AG09319 (cell line): ENCODE data around the gene WDR37.

Experiments used
- DNase-seq: peaks from one replicate; pipeline ENCODE4 v3.0.0-alpha.2; 2010; ENCODE audit warnings: low read depth; ENCODE audit errors: extremely low read depth
- TF ChIP-seq, protein P1 (sequence below): IDR thresholded peaks from 2 replicates; pipeline ENCODE4 v1.5.1; 2011; ENCODE audit warnings: low read depth, mild to moderate bottlenecking, inconsistent platforms, low read length, moderate library complexity

The WDR37 gene

DNA sequence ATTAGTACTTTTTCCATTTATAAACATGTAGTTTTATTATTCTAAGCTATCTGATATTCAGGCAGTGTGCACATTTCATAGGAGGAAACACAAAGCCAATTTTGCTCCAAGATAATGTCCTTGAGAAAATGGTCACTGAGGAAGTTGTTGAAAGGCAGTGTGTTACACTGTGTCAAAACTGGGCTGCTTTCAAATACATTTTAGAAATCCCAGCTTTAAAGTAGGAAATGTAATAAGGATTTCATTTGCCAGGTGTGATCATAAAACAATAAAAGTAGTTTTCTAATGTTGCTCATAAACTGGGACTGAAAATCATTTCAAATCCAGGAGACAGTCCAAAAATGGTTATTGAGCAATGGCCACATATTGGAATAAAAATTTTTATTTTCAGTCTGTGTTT is 80.1 kb downstream of the WDR37 start:
- TF ChIP-seq, protein P1, sequence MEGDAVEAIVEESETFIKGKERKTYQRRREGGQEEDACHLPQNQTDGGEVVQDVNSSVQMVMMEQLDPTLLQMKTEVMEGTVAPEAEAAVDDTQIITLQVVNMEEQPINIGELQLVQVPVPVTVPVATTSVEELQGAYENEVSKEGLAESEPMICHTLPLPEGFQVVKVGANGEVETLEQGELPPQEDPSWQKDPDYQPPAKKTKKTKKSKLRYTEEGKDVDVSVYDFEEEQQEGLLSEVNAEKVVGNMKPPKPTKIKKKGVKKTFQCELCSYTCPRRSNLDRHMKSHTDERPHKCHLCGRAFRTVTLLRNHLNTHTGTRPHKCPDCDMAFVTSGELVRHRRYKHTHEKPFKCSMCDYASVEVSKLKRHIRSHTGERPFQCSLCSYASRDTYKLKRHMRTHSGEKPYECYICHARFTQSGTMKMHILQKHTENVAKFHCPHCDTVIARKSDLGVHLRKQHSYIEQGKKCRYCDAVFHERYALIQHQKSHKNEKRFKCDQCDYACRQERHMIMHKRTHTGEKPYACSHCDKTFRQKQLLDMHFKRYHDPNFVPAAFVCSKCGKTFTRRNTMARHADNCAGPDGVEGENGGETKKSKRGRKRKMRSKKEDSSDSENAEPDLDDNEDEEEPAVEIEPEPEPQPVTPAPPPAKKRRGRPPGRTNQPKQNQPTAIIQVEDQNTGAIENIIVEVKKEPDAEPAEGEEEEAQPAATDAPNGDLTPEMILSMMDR, result no peak

DNA sequence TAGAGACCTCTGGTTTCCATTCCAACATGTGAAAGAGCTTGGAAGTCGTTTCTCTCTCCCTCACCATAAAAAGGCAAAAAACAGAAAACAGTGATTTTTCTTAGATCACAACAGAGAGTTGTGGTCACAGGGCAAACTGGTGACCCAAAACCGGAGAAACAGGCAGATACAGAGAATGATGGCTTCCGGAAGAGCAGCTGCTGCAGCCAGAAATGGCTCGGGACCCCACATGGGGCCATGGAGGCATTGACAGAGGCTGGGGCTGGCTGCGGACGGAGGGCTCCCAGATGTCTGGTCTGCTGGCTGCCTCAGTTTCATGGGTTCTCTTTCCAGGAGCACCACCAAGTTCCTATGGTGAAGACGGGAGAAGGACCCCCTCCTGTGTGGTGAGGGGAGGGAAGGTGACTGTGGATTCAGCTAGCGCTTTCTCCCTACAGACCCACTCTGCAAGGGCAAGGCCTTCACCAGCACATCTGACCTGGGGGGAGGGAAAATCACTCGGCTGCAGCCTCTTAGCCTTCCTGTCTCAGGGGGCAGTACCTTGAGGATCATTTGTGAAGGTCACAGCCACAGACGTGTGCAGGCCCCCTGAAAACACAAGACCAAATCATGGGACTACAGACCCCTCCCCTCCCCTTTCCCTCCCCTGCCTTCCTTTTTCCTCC is 81.4 kb downstream of the WDR37 start:
- TF ChIP-seq, protein P1, result no peak
- no peak for DNase-seq

More for the DNA sequence above, 80.1 kb downstream of the WDR37 start:
- DNase-seq, result no peak

DNA sequence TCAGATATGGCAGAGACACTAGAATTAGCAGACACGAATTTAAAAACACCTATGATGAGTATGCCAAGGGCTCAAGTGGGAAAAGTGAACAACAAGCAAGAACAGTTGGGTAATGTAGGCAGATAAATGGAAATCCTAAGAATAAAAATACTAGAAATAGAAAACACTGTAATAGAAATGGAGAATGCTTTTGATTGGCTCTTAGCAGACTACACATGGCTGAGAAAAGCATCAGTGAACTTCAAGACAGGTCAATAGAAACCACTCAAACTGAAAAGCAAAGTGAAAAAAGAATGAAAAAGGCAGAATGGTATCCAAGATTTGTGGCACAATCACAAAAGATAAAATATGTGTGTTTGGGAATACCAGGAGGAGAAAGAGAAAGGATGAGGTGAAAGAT is 82.3 kb downstream of the WDR37 start:
- no peak for DNase-seq
- TF ChIP-seq, protein P1, result no peak

DNA sequence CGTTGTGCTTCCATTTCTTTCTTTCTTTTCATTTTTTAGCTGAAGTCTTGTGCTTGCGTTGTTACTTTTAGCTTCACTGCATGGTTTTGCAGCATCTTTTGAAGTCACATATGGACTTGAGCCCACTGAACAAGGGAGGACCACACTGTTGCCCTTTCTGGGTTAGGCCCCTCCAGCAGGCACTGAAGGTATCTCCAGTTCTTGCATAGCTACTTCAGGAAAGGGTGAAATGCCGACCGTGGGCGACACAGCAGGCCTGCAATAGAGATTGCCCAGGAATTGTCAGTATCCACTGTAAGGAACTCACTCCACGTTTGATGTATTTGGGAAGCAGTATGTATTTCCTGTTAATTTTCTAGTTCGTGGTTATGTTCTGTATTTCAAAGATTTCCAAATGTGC is 85.1 kb downstream of the WDR37 start:
- TF ChIP-seq, protein P1, result no peak
- DNase-seq, result no peak

DNA sequence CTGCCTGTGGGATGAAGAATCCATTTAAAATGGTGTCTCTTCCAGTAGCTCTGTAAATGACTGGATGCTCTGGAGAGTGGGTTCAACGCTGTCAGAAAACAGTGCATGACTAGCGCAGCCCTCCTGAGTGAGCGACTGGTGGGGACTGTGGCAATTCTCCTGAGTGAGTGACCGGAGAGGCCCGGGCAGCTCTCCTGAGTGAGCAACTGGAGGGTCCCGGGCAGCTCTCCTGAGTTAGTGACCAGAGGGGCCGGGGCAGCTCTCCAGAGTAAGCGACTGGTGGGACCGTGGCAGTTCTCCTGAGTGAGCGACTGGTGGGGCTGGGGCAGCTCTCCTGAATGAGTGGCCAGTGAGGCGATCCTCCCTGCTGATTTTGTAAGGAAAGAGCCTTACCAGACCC is 85.5 kb downstream of the WDR37 start:
- DNase-seq, result no peak
- TF ChIP-seq, protein P1, result no peak

DNA sequence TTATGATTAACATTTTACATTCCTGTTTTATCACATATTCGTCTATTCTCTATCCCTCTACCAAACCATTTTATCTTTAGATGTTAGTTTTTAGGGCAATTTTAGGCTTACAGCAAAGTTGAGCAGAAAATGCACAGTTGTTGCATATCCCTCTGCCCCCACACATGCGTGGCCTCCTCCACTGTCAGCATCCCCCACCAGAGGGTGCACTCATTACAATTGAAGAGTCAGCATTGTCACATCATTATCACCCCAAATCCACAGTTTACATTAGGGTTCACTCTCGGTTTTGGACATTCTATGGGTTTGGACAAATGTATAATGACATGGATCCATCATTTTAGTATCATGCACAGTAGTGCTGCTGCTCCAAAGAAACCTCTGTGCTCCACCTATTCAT is 86.4 kb downstream of the WDR37 start:
- DNase-seq, result no peak
- TF ChIP-seq, protein P1, result no peak

DNA sequence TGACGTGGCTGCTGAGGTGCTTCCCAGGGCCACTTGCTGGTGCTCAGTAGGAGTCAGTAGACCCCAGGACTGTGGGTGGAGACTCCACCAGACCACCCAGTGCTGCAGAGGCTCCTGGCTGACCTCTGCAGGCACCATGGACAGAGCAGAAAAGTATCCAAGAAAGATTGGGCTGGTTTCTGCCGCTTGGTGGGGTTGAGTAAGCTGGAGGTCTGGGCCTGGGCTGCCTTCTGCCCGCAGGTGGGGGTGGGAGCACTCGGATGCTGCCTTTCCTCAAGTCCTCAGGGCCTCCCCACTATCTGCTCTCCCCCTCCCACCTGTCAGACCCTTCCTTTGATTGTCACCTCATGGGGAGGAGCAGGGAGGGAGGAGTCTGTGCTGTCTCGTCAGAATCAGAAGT is 91.6 kb downstream of the WDR37 start:
- TF ChIP-seq, protein P1, result no peak
- no peak for DNase-seq
